ENCODE measurements around the gene LENG8. TPM values are rescaled to one million over a fixed set of nuclear protein-coding genes. Genes with fewer than 3 reads are reported as not detected.

LENG8 gene
- total RNA-seq, 1 experiment from 2014 or later = 267 TPM

DNA sequence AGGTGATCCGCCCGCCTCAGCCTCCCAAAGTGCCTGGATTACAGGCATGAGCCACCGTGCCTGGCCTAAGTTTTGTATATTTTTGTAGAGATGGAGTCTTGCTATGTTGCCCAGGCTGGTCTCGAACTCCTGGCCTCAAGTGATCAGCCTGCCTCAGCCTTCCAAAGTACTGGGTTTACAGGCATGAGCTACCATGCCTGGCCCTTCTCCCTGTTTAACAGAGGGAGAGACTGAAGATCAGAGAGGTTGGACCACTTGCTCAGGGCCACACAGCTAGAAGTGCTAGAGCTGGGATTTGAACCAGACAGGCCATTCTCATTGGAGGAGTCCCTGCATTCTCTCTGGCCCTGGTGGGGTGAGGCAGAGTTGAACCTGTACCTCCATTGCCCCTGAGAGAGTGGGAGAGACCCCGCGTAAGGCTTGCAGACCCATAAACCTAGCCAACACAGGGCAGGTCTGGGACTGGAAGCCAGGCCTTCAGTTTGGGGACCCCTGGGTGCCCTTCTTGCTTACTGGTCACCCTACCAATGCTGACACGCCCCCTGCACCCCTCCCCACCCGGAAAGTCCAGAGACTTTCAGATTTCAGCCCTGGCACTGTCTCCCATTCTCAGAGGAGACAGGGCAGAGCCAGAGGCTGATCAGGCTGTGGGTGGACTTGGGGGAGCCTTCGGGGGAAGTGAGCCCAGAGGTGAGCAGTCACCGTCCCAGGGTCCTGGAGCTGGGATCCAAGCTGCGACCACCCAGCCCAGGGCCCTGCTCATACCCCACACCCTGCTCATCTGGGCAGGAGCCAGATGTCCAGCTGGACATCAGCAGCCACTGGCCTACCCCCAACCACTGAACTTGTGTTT lies 20.4 kb upstream of the LENG8 start:
- H3K27me3 Mint-ChIP-seq (ENCODE audit: unreplicated experiment) = peaks cover 41% of the 10 kb centered on the region
- CTCF ChIA-PET = interaction anchor here (1.0 to 3.6 kb wide), 2 partner anchors 9 to 38 kb away, joined by 3 to 17 read pairs; no protein-coding TSS in a partner anchor

DNA sequence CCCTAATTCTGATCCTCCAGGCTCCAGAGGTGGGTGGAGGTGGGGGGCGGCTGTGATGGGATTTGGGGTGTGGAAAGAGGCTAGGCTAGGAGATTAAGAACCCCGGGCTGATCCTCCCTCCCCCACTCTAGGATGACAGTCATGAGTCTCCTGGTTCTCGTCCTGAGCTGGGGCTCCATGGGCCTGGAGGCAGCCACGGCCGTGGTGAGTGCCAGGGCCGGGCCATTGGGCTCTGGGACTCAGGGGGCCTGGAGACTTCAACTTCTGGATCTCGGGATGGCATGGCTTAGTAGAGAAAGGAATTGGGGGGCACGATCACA lies 19.9 kb upstream of the LENG8 start:
- TF ChIP-seq, protein P1, sequence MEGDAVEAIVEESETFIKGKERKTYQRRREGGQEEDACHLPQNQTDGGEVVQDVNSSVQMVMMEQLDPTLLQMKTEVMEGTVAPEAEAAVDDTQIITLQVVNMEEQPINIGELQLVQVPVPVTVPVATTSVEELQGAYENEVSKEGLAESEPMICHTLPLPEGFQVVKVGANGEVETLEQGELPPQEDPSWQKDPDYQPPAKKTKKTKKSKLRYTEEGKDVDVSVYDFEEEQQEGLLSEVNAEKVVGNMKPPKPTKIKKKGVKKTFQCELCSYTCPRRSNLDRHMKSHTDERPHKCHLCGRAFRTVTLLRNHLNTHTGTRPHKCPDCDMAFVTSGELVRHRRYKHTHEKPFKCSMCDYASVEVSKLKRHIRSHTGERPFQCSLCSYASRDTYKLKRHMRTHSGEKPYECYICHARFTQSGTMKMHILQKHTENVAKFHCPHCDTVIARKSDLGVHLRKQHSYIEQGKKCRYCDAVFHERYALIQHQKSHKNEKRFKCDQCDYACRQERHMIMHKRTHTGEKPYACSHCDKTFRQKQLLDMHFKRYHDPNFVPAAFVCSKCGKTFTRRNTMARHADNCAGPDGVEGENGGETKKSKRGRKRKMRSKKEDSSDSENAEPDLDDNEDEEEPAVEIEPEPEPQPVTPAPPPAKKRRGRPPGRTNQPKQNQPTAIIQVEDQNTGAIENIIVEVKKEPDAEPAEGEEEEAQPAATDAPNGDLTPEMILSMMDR (IDR thresholded peaks at IDR 0.05; ENCODE audit: unreplicated experiment) = no peak
- H3K9me3 Mint-ChIP-seq (ENCODE audit: low read depth, unreplicated experiment) = no peaks in the 10 kb centered on the region
- no peak overlapping the region for H3K4me3 Mint-ChIP-seq (ENCODE audit: low read depth, unreplicated experiment)
- intact Hi-C loops (cut with micrococcal nuclease; ENCODE audit: unreplicated experiment) = no loop called here
- CTCF ChIA-PET = interaction anchor here (3.6 kb wide), 1 partner anchor 9 kb away, joined by 17 read pairs; no protein-coding TSS in a partner anchor
- H3K27ac Mint-ChIP-seq (ENCODE audit: unreplicated experiment) = peak overlapping the region; percentile 50
- H3K4me1 Mint-ChIP-seq (ENCODE audit: low read depth, unreplicated experiment) = peaks cover 41% of the 10 kb centered on the region
- peaks cover 35% of the 10 kb centered on the region for H3K27me3 Mint-ChIP-seq (ENCODE audit: unreplicated experiment)
- BruUV-seq (replicated peaks) = no TSS peak
- peaks cover 55% of the 10 kb centered on the region for H3K36me3 Mint-ChIP-seq (ENCODE audit: insufficient read depth, unreplicated experiment)
- no peak for DNase-seq

More for the DNA sequence above, 20.4 kb upstream of the LENG8 start:
- Mint-ChIP-seq H3K4me3 (ENCODE audit: low read depth, unreplicated experiment) (no peak overlapping the region), H3K4me1 (ENCODE audit: low read depth, unreplicated experiment) (peaks cover 36% of the 10 kb centered on the region), H3K9me3 (ENCODE audit: low read depth, unreplicated experiment) (no peaks in the 10 kb centered on the region), H3K36me3 (ENCODE audit: insufficient read depth, unreplicated experiment) (peaks cover 51% of the 10 kb centered on the region), H3K27ac (ENCODE audit: unreplicated experiment) (peak overlapping the region; percentile 50)
- TF ChIP-seq, protein P1 (IDR thresholded peaks at IDR 0.05; ENCODE audit: unreplicated experiment) = no peak
- DNase-seq = no peak
- no TSS peak for BruUV-seq (replicated peaks)
- intact Hi-C loops (cut with micrococcal nuclease; ENCODE audit: unreplicated experiment) = no loop called here

- TF ChIP-seq, protein P1 (IDR thresholded peaks at IDR 0.05; ENCODE audit: unreplicated experiment) = no peak
- Mint-ChIP-seq H3K36me3 (ENCODE audit: insufficient read depth, unreplicated experiment) (peaks cover 60% of the 10 kb centered on the region), H3K4me1 (ENCODE audit: low read depth, unreplicated experiment) (peaks cover 46% of the 10 kb centered on the region), H3K9me3 (ENCODE audit: low read depth, unreplicated experiment) (no peaks in the 10 kb centered on the region), H3K4me3 (ENCODE audit: low read depth, unreplicated experiment) (no peak overlapping the region), H3K27me3 (ENCODE audit: unreplicated experiment) (peaks cover 30% of the 10 kb centered on the region), H3K27ac (ENCODE audit: unreplicated experiment) (peak overlapping the region; percentile 83)
- DNase-seq = no peak
- CTCF ChIA-PET = interaction anchor here (0.6 to 3.6 kb wide), 4 partner anchors 10 to 240 kb away, joined by 3 to 17 read pairs (median 7); partner anchors contain the start of gene MBOAT7
- intact Hi-C loops (cut with micrococcal nuclease; ENCODE audit: unreplicated experiment) = loop anchor here (2.0 kb wide), 1 partner anchor 19 kb away; the partner anchor contains the start of gene LENG8
- BruUV-seq (replicated peaks) = no TSS peak
Measured at GRCh38 chr19:54429545-54430227, 19.3 kb upstream of the LENG8 start.

GRCh38 chr19:54430306-54431254 lies 18.4 kb upstream of the LENG8 start:
- TF ChIP-seq, protein P1 (IDR thresholded peaks at IDR 0.05; ENCODE audit: unreplicated experiment) = peak; percentile 17
- peak; percentile 80 for DNase-seq
- Mint-ChIP-seq H3K27me3 (ENCODE audit: unreplicated experiment) (peaks cover 21% of the 10 kb centered on the region), H3K9me3 (ENCODE audit: low read depth, unreplicated experiment) (no peaks in the 10 kb centered on the region), H3K4me1 (ENCODE audit: low read depth, unreplicated experiment) (peaks cover 46% of the 10 kb centered on the region), H3K4me3 (ENCODE audit: low read depth, unreplicated experiment) (peak overlapping the region; percentile 62), H3K36me3 (ENCODE audit: insufficient read depth, unreplicated experiment) (peaks cover 67% of the 10 kb centered on the region), H3K27ac (ENCODE audit: unreplicated experiment) (peak overlapping the region; percentile 83)
- no TSS peak for BruUV-seq (replicated peaks)
- CTCF ChIA-PET = interaction anchor here (0.5 to 3.6 kb wide), 13 partner anchors 9 to 241 kb away, joined by 3 to 18 read pairs (median 7); partner anchors contain the start of genes LENG8, LENG9 and MBOAT7
- intact Hi-C loops (cut with micrococcal nuclease; ENCODE audit: unreplicated experiment) = loop anchor here (2.0 kb wide), 1 partner anchor 18 kb away; the partner anchor contains the start of gene LENG8

Data from Calu3 (cell line).